ENCODE results near the gene GH2.
A peak's percentile ranks its signal among the peaks of the same experiment; 100 is the strongest.
"Not testable (repeated sequence)": the region's sequence is repeated elsewhere in the genome, so short reads cannot be mapped to it uniquely, and the experiment has no call there.

GH2 gene

DNA sequence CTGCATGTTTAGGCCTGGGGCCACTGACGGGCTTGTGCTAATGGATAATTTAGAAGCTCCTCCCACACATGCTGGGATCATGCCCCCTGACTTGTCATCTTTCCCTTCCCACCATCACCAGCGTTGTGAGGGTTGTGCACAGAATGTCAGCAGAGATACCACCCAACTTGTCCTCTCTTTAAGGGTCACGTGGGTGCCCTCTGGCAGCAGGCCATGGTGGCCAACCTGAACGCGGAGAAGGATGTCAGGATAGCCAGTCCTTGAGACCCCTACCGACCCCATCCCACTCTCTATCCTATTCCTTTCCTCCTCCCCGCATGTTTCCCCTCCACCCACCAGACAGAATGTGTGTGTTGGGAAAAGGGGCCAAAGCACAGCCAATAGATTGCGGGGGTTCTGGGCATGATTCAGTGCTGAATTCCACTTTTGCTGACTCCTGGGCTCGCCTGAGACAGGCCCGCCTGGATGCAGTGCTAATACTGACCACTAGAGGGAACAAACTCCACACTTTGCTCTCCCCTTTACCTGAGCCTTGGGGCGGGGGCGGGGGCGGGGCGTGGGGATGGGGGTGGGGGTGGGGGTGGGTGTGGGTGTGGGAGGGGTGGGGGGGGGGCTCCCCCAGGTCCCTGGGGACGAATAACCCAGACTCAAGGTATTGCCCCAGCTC is at the start of gene GH2:
TSS of gene GH2 (minus strand) at position 10 of the 667 bp plus-strand sequence. CDS start 143 bp downstream, outside the sequence.
- peak; percentile 74 for DNase-seq

DNA sequence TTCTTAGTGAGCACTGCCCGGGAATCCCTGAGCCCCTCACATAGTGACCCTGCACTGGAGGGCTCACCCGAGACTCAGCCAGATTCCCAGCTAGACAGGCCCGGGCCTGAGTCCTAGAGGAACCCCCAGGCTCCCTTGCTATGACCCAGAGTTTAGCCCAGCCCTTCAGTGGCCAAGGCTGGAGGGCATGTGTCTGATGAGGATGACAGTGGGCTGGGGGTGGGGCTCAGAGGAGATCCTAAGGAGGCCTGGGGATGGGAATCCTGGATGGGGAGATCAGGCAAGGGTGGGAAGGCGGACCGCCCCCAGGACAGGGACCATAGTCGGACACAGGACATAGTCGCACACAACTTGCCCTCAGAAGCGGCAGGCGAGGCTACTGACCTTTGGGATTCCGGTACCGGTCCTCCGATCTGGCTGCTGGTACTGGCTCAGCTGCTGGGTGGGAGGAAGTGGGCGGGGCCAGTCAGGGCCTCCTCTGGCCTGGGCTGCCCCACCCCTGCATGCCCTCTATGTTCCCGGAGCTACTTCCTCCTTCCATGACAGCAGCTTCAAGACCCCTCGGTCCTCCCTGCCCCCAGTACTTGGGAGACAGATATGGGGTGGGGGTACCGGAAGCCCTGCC is 49.3 kb upstream of the GH2 start:
- peak; percentile 26 for DNase-seq

DNA sequence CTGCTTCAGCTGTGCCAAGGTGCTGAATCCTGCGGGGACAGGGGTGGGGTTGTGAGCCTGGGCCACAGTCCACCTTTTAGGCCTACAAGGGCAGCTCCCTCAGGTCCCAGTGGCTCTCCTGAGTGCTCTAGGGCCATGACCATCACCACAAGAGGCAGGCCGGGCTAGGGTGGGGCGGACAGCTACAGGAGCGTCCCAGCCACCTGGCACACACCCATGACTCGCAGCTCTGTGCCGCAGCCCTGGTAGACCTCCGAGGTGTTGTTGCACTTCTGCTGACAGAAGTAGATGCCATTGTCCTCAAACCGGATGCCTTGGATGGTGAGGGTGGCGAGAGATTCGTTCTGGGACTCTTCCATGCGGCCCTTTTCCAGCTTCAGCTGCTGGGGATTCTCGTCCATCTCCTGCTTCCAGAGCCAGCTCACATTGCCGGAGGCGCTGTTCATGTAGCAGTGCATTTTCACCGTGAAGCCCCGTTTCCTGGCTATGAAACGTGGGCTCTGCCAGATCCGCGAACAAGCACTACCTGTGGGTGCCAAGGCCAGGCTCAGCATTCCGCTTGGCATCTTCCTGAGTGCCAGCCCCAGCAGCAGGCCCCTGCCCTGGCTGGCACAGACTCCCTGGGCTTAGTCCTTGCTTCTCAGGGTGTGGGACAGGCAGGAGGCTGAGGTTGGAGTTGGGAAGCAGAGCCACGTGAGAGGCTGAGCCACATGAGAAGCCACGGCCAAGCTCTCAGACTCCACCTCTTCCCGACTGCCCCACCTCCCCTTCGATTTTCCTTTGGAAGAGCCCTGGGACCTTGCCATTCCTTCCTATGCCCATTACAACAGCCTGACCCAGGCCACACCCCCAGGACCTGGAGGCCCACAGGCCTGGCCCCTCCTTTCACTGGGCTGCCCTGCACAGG is 48.4 kb upstream of the GH2 start:
- no peak for DNase-seq

DNA sequence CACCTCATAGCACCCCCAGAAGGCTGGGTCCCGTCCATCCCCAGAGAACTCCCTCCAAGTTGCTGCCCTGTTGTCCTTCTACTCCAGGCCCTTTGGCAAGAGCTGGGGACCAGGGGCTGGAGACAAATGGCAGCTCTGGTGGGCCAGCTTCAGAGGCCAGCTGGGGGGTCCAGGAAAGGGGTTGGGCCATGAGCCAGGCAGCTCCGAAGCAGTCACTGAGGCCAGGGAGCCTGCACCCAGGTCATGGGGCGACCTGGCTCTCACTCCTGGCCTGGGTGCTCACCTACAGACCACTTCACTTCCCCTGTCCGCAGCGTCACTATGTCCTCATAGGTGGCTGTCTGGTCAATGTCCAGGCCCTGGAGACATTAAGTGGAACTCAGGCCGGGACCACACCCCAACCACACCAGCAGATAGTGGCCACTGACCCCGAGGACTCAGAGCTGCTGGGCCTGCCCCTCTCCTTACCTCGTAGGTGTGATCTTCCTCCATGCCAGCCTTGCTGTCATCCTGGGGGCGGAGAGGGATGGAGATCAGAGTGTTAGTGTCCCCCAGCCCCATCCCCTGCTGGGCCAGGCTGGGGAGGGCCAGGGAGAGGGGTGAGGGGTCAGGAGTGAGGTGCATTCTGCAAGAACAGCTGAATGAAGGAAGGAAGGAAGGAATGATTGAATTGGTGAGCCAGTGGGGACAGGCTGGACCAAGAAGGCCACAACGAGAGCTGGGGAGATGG is 47.4 kb upstream of the GH2 start:
- DNase-seq = no peak

DNA sequence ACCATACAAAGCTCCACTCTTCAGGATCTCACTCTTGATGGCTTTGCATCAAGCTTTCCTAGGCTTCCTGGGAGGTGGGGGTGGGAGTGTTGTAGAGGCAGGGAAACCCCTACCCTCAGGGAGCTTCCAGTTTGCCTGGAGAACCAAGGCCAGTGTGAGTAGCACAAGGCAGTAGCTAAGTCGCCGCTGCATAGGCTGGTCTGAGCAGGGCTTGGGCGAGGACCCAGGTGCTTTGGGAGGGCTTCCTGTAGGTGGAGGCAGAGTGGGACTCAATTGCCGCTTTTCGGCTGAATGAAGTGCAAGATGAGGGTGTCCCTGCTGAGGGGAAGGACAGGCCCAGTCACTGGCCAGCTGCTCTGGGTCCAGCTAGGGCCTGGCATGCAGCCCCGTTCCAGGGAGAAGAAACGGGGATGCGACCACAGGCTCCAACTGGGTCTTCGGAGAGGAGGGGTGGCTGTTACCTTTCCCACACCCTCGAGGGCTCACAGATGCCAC is 46.5 kb upstream of the GH2 start:
- no peak for DNase-seq

DNA sequence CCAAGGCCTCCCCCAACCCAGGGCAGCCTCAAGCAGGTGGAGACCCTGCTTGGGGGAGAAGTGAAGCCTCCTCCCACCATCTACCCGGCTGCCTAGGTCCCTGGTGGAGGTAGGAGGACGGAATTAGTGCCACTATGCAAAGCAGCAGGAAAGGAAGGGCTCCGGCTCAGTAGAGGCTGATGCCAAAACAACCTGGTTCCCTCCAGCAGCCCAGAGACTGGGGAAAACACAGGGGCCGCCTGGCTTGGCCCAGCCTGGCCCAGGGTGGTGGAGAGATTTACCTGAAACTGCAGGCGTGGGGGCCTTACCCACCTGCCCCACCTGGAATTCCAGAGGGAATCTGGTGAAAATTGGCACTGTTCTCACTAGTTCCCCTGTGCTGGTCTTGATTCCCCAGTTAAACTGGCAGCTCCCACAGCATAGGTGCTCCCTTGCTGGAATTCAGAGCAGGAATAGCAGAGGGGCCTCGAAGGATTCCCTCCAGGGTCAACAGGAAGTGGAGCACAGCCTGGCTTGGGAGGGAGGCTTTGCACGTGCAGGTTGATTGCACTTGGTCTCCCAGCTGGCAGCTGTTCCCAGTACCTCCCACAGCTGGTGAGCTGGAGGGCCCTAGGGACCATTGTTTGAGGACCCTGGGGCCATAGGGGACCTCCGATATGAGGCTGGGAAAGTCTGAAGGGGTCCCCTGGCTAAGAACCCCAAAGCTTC is 45.9 kb upstream of the GH2 start:
- no peak for DNase-seq

DNA sequence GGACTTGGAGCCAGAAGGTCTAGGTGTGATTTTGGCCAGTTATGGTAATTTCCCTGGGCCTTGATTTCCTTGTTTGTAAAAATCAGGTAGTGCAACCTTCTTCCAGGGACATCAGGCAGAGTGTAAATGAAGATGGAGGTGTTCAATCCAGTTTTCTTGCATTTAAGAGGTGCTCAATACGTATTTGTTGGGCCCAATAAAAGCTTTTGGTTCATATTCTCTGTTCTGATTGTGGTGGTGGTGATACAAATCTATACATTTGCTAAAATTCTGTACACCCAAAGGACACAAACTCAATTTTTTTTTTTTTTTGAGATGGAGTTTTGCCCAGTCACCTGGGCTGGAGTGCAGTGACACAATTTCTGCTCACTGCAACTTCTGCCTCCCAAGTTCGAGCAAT is 44.4 kb upstream of the GH2 start:
- DNase-seq = no peak

DNA sequence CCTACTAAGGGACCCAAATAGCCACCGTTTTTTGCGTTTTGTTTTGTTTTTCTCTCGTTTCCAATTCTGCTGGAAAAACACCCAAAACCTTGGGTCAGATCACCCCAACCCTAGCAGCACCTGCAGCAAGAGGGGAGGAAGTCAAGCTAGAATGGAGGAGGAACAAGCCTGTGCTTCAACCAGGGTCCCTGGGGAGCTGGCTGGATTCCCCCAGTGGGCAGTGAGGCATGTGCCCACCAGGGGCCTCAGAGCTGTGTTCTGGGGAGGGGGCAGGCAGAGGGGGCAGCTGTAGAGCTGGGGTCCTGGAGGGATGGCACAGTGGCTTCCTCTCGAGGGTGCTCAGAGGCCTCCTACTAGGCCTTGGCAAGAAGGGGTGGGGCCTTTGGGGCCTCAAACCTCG is 43.9 kb upstream of the GH2 start:
- no peak for DNase-seq

DNA sequence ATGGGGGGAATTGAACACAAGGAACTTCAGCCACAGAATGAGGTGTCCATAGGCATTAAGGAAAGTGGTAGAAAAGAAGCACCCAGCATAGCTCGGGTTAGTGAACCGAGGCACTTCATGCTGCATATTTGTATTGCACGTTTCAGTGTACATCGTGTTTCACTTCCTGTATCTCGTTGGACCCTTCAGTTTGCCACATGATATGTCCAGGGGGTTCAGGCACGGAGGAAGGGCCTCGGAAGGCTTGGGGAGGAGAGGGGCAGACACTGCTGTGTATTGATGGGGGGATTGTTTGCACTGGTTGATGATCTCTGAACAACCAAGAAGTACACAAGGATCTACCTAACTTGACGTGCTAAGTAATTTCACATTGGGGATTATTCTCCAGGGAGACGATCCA is 40.7 kb upstream of the GH2 start:
- DNase-seq = not testable (repeated sequence)

DNA sequence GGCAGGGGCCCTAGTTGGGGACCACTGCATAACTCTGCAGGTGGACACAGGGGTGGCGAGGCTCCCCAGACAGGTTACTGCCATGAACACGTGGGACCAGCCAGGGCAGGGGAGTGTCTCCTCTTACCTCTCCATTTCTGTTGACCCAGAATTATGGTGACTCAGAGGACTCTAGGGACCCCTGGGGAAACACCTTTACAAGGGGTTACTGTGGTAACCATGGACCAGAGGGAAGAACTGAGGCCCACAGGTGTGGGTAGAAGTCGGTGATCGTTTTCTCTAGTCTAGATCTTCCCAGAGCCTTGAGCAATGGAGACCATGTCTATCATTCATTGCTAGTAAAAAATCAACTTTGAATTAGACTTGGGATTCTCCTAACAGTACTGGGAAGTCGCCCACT is 39.0 kb upstream of the GH2 start:
- not testable (repeated sequence) for DNase-seq

DNA sequence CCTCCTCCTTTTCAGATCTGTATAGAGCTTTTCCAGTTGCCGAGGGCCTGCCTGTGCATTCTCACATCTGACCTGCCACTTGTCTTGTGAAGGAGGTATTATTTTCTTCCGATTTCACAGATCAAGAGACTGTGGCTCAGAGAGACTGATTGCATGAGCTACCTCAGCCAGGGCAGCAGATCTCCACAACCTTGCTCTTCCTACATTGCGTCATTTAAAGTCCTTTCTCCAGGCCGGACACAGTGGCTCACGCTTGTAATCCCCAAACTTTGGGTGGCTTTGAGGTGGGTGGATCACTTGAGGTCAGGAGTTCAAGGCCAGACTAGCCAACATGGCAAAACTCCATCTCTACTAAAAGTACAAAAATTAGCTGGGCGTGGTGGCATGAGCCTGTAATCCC is 38.3 kb upstream of the GH2 start:
- DNase-seq = not testable (repeated sequence)

DNA sequence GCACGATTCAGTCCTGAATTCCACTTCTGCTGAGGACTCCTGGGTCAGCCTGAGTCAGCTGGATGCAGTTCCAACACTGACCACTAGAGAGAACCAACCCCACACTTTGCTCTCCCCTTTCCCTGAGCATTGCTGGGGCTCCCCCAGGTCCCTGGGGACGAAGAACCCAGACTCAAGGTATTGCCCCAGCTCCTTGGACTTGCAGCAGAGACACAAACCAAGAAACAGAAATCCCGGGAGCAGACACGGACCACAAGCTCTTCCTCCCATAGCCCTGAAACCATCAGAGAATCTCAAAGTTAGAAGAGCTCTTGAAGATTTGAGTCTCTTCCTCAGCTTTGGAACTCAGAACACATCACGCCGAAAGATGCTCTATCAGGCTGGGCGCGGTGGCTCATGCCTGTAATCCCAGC is 37.6 kb upstream of the GH2 start:
- DNase-seq = peak; percentile 75

DNA sequence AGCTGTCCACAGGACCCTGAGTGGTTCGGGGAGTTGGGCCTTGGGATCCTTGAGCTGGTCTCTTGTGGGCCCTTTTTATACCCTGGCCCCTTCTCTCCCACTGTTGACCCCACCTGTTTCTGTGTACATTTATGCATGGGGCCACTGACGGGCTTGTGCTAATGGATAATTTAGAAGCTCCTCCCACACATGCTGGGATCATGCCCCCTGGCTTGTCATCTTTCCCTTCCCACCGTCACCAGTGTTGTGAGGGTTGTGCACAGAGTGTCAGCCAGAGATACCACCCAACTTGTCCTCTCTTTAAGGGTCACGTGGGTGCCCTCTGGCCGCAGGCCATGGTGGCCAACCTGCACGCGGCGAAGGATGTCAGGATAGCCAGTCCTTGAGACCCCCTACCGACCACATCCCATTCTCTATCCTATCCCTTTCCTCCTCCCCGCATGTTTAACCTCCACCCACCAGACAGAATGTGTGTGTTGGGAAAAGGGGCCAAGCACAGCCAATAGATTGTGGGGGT is 37.1 kb upstream of the GH2 start, which contains the start of gene GH1:
TSS of gene GH1 (minus strand) at position 51 of the 517 bp plus-strand sequence. CDS start 63 bp downstream, outside the sequence.
- not testable (repeated sequence) for DNase-seq

DNA sequence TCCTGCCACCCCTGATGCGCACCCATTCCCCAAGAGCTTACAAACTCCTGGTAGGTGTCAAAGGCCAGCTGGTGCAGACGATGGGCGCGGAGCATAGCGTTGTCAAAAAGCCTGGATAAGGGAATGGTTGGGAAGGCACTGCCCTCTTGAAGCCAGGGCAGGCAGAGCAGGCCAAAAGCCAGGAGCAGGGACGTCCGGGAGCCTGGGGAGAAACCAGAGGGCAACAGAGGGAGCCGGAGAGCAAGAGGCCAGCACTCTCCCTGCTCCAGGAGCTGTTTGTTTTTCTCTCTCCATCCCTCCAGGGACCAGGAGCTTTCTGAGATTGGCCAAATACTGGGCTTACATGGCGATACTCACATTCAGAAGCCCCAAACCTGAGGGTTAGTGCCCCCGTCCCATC is 36.6 kb upstream of the GH2 start:
- no peak for DNase-seq

DNA sequence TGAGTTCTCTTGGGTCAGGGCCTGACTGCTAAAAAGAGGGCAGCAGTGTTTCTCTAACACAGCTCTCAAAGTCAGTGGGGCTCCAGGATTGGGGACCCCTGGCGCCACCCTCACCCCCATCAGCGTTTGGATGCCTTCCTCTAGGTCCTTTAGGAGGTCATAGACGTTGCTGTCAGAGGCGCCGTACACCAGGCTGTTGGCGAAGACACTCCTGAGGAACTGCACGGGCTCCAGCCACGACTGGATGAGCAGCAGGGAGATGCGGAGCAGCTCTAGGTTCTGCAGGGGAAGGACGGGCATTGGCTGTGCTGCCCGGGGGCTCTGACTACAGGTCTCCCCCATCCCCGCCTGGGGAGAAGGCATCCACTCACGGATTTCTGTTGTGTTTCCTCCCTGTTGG is 35.9 kb upstream of the GH2 start:
- no peak for DNase-seq

DNA sequence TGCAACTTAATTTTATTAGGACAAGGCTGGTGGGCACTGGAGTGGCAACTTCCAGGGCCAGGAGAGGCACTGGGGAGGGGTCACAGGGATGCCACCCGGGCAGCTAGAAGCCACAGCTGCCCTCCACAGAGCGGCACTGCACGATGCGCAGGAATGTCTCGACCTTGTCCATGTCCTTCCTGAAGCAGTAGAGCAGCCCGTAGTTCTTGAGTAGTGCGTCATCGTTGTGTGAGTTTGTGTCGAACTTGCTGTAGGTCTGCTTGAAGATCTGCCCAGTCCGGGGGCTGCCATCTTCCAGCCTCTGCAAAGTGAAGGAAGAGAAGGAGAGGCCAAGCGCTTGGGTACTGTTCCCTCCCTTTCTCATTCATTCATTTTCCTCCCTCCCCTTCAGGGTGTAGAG is 35.5 kb upstream of the GH2 start:
- not testable (repeated sequence) for DNase-seq

DNA sequence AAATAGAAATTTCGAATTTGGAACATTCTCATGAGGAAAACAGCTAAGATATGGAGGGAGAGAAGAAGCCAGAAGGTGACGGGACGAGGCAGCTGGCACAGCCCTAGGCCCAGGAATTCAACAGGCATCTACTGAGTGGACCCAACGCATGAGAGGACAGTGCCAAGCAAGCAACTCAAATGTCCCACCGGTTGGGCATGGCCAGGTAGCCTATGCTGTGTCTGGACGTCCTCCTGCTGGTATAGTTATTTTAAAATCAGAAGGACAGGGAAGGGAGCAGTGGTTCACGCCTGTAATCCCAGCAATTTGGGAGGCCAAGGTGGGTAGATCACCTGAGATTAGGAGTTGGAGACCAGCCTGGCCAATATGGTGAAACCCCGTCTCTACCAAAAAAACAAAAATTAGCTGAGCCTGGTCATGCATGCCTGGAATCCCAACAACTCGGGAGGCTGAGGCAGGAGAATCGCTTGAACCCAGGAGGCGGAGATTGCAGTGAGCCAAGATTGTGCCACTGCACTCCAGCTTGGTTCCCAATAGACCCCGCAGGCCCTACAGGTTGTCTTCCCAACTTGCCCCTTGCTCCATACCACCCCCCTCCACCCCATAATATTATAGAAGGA is 34.9 kb upstream of the GH2 start:
- DNase-seq = no peak

DNA sequence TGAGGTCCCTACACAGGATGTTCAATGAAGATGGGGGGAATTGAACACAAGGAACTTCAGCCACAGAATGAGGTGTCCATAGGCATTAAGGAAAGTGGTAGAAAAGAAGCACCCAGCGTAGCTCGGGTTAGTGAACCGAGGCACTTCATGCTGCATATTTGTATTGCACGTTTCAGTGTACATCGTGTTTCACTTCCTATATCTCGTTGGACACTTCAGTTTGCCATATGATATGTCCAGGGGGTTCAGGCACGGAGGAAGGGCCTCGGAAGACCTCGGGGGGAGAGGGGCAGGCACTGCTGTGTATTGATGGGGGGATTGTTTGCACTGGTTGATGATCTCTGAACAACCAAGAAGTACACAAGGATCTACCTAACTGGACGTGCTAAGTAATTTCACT is 34.0 kb upstream of the GH2 start:
- DNase-seq = peak; percentile 26

DNA sequence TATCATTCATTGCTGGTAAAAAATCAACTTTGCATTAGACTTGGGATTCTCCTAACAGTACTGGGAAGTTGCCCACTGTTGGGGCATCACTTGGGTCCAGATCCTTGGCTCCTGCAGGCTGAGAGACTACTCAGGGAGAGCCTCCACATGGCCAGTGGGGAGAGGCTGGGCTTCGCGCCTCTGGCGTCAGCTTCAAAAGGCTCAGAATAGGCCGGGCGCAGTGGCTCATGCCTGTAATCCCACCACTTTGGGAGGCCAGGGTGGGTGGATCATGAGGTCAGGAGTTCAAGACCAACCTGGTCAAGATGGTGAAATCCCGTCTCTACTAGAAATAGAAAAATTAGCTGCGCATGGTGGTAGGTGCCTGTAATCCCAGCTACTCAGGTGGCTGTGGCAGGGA is 32.7 kb upstream of the GH2 start:
- DNase-seq = no peak

DNA sequence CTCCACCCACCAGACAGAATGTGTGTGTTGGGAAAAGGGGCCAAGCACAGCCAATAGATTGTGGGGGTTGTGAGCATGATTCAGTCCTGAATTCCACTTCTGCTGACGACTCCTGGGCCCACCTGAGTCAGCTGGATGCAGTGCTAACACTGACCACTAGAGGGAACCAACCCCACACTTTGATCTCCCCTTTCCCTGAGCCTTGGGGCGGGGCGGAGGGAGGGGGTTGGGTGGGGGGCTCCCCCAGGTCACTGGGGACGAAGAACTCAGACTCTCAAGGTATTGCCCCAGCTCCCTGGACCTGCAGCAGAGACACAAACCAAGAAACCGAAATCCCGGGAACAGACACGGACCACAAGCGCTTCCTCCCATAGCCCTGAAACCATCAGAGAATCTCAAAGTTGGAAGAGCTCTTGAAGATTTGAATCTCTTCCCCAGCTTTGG is 29.9 kb upstream of the GH2 start:
- peak; percentile 56 for DNase-seq

DNA sequence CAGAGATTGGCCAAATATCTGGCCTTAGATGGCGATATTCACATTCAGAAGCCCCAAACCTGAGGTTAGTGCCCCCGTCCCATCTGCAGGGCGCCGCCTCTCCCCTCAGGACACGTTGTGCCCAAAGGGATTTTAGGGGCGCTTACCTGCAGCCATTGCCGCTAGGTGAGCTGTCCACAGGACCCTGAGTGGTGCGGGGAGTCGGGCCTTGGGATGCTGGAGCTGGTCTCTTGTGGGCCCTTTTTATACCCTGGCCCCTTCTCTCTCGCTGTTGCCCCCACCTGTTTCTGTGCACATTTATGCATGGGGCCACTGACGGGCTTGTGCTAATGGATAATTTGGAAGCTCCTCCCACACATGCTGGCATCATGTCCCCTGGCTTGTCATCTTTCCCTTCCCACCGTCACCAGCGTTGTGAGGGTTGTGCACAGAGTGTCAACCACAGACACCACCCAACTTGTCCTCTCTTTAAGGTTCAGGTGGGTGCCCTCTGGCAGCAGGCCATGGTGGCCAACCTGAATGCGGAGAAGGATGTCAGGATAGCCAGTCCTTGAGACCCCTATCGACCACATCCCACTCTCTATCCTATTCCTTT is 29.4 kb upstream of the GH2 start, which contains the start of gene CSHL1:
TSS of gene CSHL1 (minus strand) at position 218 of the 595 bp plus-strand sequence. CDS start at position 156, 62 bp downstream.
- DNase-seq = no peak
